CD4-positive, alpha-beta T cell treated with Interleukin-15 for 4 hours (primary cell): ENCODE measurements around the gene GSTP1.
"Not testable (repeated sequence)": the region's sequence is repeated elsewhere in the genome, so short reads cannot be mapped to it uniquely, and the experiment has no call there.

Source experiments
- DNase-seq: peaks from one replicate; pipeline ENCODE4 v3.0.0-alpha.2; 2020; ENCODE audit warnings: low spot score

The GSTP1 gene

DNA sequence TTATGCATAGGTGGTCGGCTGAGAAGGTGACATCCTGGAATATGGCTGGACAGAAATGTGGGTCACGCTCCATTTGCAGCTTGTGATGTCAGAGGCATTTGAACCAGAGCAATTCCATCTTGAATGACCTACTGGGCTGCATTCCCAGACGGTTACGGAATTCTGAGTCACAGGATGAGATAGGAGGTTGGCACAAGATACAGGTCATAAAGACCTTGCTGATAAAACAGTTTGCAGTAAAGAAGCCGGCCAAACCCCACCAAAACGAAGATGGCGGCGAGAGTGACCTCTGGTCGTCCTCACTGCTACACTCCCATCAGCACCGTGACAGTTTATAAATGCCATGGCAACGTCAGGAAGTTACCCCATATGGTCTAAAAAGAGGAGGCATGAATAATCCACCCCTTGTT is 19.9 kb upstream of the GSTP1 start:
- not testable (repeated sequence) for DNase-seq

DNA sequence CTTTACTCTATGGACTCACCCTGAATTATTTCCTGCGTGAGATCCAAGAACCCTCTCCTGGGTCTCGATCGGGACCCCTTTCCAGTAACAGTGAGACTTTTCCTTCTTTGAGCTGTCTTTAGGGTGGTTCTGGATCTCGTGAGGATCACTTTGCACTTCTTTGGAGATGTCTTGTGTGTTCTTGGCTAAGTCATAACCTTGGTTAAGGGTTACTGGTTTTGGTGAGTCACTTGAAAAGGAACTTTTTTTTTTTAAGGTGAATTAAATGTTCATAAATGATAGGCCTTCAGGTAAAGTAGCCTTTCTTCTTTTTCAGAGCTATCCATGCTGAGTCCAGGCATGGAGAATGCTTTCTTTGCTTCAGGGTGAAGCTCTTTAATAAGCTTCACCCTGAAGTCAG is 19.4 kb upstream of the GSTP1 start:
- no peak for DNase-seq

DNA sequence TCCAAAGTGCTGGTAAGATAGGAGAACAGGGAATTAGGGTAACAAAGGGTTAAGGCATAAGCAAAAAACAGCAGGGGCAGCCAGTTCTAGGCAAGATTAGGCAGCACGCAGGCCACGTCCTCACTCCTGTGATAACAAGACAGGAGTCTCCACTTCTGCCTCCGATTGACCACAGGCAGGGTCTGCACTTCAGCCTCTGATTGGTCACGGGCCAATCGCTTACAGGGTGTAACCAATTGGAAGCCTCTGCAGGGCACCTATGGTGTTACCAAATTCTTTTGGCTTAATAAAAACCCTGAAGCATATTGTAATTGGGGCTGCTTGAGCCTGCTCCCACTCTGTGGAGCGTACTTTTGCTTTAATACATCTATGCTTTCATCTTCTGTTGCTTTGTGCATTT is 12.2 kb upstream of the GSTP1 start:
- DNase-seq, result no peak

DNA sequence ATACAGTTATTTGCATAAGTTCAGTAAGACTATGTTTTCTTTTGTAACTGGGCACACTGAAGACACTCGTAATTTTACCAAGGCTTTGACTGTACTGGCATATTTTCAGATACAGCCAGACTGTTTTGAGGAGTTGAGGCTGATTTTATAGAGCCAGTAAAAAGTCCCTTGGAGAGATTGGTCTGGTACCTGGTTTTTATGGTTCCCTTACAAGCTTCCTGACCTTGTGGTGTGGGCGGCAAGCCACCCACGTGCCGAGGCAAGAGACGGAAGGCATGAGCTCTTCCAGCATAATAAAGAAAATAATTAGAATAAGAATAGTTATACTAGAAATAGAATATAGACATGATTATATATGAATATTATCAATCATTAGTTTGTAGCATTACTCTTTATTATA is 11.3 kb upstream of the GSTP1 start:
- DNase-seq, result no peak

DNA sequence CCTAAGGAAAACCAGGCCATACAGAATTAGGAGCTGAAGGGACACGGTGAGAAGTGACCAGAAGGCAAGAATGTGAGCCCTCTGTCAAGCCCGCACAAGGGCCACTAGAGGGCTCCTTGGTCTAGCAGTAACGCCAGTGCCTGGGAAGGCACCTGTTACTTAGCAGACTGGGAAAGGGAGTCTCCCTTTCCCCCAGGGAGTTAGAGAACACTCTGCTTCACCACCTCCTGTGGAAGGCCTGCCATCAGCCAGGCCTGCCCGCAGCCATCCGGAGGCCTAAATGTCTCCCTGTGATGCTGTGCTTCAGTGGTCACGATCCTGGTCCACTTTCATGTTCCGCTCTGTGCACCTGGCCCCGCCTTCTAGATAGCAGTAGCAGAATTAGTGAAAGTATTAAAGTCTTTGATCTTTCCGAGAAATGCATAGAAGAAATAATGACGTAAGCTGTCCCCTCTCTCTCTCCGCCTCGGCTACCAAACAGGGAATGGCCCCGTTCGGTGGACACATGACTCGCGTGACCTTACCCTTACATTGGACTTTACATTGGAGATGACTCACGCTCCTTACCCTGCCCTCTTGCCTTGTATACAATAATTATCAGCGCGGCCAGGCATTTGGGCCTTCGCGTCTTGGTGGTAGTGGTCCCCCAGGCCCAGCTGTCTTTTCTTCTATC is 10.7 kb upstream of the GSTP1 start:
- DNase-seq, result peak; percentile 34

DNA sequence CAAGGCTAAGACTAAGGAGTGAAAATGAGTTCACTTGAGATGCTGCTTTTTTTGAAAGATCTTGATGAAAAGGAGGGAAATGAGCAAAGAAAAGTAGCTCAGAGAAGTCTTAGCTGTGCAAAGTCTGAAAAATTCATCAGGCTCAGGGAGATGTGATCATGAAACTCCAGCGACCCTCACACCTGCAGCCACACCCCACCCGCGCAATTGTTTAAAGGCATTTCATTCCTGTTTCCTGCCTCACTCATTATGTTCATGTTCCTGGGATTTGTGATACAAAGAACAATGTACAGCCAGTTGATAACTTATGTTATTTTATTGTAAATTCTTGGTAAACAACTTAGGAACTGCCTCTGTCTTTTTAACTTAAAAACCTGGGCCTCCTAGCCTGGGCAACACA is 8.7 kb upstream of the GSTP1 start:
- DNase-seq, result no peak

DNA sequence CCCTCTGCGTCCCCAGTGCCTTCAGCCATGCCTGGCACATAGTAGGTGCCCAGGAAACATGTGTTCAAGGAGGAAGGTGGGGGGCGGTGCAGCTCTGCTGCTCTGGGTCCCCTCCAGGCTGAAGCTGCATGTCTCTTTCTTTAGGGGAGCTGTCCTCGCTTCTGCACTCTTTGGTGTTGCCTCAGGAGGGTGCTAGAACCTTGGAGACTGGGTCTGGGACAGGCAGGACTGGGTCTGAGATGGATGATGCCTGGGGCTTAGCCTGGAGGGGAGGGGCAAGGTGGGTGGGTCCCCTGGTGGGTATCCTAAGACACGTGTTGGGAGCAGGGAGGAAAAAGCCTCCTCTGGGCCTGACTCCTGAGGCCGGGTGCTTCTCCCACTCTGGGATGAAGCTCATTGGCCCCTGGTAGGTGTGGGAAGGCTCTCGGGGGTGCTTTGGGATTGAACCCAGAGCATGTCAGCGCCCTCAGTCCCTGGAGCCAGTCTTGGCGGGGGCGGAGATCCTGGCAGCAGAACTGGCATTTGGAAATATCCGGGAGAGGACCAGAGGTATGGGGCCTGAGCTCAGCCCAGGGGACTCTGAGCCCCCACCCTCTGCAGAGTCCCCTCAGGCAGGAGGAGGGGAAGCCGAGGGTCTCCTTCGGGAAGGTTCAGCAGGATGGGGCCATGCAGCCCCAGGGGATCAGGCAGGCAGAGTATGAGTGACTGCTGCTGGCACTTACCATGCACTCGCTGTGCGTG is 6.7 kb upstream of the GSTP1 start:
- DNase-seq, result no peak

DNA sequence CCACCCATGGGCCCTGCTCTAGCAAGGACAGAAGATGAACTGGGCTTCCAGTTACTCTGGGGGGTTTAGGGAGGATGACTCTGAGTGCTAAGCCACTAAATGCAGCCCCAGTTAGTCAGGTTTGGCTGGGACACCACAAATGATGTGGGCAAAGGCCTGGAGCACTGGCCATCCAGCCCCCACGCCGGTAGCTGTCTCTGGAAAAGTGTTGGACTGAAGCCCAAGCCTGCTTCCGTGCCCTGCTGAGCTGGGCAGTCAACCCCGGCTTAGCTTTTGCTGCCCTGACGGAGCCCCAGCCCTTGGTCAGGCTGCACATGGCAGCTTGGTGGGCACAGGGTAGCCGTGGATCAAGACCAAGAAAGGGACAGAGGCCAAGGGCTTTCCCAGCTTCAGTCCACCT is 5.7 kb upstream of the GSTP1 start:
- no peak for DNase-seq

DNA sequence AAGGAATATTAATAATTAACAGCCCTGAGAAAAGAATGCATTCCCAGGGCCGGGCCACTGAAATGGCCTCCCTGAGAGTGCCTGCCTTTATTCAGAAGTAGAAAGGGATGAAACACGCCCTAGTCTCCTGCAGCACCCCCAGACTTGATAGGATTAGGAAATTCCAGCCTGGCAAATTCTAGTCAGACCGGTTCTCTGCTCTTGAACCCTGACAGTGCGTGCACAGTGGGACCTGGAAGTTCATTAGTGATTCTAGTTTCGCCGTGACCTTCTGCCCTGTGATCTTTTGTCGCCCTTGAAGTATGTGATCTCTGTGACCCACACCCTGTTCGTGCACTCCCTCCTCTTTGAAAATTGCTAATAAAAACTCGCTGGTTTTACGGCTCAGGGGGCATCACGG is 2.1 kb upstream of the GSTP1 start:
- no peak for DNase-seq

DNA sequence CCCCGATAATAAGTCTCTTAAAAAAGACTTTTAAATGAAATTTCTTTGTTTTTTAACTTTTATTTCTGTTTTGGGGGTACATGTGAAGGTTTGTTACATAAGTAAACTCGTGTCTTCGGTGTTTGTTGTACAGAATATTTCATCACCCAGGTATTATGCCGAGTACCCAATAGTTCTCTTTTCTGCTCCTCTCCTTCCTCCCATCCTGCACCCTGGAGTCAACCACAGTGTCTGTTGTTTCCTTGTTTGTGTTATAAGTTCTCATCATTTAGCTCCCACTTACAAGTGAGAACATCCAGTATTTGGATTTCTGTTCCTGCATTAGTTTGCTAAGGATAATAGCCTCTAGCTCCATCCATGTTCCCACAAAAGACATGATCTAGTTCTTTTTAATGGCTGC is 1.6 kb upstream of the GSTP1 start:
- DNase-seq, result no peak

DNA sequence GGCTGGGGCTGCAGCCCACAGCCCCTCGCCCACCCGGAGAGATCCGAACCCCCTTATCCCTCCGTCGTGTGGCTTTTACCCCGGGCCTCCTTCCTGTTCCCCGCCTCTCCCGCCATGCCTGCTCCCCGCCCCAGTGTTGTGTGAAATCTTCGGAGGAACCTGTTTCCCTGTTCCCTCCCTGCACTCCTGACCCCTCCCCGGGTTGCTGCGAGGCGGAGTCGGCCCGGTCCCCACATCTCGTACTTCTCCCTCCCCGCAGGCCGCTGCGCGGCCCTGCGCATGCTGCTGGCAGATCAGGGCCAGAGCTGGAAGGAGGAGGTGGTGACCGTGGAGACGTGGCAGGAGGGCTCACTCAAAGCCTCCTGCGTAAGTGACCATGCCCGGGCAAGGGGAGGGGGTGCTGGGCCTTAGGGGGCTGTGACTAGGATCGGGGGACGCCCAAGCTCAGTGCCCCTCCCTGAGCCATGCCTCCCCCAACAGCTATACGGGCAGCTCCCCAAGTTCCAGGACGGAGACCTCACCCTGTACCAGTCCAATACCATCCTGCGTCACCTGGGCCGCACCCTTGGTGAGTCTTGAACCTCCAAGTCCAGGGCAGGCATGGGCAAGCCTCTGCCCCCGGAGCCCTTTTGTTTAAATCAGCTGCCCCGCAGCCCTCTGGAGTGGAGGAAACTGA is 731 bp downstream of the GSTP1 start:
- DNase-seq, result no peak

DNA sequence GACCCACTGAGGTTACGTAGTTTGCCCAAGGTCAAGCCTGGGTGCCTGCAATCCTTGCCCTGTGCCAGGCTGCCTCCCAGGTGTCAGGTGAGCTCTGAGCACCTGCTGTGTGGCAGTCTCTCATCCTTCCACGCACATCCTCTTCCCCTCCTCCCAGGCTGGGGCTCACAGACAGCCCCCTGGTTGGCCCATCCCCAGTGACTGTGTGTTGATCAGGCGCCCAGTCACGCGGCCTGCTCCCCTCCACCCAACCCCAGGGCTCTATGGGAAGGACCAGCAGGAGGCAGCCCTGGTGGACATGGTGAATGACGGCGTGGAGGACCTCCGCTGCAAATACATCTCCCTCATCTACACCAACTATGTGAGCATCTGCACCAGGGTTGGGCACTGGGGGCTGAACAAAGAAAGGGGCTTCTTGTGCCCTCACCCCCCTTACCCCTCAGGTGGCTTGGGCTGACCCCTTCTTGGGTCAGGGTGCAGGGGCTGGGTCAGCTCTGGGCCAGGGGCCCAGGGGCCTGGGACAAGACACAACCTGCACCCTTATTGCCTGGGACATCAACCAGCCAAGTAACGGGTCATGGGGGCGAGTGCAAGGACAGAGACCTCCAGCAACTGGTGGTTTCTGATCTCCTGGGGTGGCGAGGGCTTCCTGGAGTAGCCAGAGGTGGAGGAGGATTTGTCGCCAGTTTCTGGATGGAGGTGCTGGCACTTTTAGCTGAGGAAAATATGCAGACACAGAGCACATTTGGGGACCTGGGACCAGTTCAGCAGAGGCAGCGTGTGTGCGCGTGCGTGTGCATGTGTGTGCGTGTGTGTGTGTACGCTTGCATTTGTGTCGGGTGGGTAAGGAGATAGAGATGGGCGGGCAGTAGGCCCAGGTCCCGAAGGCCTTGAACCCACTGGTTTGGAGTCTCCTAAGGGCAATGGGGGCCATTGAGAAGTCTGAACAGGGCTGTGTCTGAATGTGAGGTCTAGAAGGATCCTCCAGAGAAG is 1.6 kb downstream of the GSTP1 start:
- no peak for DNase-seq

DNA sequence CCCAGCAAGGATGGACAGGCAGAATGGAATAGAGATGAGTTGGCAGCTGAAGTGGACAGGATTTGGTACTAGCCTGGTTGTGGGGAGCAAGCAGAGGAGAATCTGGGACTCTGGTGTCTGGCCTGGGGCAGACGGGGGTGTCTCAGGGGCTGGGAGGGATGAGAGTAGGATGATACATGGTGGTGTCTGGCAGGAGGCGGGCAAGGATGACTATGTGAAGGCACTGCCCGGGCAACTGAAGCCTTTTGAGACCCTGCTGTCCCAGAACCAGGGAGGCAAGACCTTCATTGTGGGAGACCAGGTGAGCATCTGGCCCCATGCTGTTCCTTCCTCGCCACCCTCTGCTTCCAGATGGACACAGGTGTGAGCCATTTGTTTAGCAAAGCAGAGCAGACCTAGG is 2.3 kb downstream of the GSTP1 start:
- DNase-seq, result no peak

DNA sequence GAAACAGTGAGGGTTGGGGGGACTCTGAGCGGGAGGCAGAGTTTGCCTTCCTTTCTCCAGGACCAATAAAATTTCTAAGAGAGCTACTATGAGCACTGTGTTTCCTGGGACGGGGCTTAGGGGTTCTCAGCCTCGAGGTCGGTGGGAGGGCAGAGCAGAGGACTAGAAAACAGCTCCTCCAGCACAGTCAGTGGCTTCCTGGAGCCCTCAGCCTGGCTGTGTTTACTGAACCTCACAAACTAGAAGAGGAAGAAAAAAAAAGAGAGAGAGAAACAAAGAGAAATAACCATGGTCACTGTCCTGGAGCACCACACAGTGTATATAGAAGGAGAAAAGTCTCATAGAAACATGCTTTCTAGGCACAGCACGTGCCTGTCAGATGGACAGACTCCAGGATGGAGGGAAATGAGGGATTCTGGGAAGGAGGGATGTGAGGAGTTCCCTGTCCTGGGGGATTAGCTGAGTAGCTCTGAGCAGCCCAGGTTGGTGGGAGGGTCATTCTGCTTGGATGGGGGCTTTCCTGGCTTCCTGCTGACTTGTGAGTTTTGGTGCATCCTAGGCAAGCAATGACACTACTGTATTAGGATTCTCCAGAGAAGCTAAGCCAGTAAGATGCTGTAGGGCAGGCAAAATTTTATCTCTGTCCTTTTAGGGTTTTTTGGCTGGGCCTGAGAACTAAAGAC is 3.1 kb downstream of the GSTP1 start:
- no peak for DNase-seq

DNA sequence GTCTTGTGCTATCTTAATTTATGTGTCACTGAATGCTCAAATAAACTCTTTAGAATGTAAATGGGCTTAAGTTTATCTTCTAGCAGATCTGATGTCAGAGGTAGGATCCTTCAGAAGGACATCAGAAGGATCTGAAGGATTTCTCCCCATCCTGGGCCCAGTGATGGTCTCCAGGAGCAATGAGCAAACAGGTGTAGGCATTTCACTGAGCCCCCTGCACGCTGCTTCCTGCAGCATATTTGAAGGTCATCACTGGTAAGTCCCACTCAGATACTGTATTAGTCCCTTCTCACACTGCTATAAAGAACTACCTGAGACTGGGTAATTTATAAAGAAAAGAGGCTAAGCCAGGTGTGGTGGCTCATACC is 4.5 kb downstream of the GSTP1 start:
- DNase-seq, result no peak

DNA sequence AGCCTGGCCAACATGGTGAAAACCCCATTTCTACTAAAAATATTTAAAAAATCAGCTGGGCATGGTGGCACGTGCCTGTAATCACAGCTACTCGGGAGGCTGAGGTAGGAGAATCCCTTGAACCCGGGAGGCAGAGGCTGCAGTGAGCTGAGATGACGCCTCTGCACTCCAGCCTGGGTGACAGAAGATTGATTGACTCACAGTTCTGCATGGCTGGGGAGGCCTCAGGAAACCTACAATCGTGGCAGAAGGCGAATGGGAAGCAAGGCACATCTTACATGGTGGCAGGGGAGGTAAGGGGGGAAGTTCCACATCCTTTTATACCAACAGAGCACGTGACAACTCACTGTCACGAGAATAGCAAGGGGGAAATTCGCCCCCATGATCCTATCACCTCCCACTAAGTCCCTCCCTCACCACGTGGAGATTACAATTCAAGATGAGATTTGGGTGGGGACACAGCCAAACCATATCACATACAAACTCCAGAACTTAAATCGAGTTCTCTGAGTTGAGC is 5.3 kb downstream of the GSTP1 start:
- not testable (repeated sequence) for DNase-seq

DNA sequence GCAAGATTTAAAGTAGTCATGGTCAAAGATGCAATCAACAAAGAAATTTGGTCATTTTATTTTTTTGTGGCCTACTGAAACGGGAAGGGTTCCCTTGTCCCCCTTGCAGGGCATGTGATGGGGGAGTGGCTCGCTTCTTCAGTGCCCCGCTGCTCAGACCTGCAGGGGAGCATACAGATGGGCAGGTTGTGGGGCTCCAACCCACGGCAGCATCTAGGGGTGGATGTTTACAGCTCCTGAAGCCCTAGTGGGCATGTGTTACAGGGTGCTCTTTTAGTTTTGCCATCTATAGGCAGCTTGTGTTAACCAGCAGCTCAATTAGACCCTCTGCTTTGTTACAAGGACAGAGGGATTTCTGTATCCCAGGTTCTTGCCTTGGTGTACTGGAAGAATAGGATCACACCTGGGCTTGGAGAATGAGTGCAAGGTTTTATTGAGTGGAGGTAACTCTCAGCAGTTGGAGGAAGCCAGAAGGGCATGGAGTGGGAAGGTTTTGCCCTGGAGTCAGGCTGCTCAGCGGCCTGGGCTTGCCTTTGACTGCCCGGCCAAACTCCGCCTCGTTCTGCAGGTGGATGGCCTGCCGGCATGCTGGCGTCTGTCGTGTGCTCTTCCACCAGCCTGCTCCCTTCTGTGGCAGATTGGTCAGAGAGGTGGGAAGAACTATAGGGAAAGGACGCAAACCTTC is 9.4 kb downstream of the GSTP1 start:
- no peak for DNase-seq

DNA sequence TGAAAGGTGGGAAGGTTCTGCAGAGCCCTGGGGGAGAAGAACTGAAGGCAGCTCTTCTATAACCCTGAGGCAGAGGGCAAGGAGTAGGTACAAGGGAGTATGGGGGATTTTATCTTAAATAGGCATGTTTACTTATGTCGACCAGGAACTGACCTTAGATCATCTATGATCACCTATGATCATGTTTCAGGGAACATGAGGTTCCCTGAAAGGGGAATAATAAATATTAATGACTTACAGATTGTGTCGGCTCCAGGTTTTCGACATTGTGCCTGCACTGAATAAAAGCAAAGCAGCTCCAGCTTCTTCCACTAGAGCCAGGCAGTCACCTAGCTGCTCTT is 9.9 kb downstream of the GSTP1 start:
- no peak for DNase-seq

DNA sequence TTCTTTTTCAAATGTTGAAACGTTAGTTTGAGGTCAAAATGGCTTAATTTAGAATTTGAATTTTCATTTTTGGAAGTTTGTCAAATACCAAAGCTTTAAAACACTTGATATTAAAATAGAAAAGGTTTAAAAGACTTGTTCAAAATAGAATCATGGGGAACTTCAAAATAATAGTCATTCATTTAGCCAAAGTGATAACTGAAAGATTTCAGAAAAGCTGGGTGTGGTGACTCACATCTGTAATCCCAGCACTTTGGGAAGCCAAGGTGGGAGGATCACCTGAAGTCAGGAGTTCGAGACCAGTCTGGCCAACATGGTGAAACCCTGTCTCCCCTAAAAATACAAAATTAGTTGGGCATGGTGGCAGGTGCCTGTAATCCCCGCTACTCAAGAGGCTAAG is 10.9 kb downstream of the GSTP1 start:
- DNase-seq, result no peak

DNA sequence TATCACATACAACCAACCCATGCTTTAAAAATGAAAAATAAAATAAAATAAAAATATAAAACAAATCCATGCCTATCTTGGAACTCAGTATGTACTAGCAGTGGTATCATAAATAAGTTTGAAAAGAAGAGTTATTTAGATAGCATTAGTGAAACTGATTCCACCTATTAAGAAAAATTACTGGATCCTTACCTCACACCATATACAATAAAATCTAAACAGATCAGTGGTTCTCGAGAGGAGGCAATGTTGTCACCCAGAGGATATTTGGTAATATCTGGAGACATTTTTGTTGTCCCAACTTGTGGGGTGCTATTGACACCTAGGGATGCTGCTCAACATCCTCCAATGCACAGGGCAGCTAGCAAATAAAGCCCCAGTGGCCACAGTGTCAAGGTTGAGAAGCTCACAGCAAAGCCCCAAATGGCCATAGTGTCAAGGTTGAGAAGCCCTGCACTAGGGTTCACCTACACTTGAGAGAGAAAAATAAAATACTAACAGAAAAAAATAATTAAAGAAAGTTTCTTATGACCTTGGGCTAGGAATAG is 13.2 kb downstream of the GSTP1 start:
- DNase-seq, result no peak

DNA sequence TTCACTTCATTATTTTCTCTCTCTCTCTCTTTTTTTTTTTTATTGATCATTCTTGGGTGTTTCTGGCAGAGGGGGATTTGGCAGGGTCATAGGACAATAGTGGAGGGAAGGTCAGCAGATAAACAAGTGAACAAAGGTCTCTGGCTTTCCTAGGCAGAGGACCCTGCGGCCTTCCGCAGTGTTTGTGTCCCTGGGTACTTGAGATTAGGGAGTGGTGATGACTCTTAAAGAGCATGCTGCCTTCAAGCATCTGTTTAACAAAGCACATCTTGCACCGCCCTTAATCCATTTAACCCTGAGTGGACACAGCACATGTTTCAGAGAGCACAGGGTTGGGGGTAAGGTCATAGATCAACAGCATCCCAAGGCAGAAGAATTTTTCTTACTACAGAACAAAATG is 13.8 kb downstream of the GSTP1 start:
- DNase-seq, result not testable (repeated sequence)
